ENCODE measurements around the gene TMEM150A. TPM values are rescaled to one million over a fixed set of nuclear protein-coding genes. Genes with fewer than 3 reads are reported as not detected.

Gene TMEM150A
- total and polyA plus RNA-seq, 2 of the 13 experiments (the other 11 are each of a cell fraction or from before 2014, with no cell fraction given), result 30.1 to 70.4 TPM

- TF ChIP-seq FOXM1 (CRISPR knock-in tag; IDR thresholded peaks at IDR 0.05) (no peak), ZNF256 (CRISPR knock-in tag; conservative IDR thresholded peaks at IDR 0.05) (no peak), ZBTB42 (CRISPR knock-in tag; IDR thresholded peaks at IDR 0.05) (no peak), HMG20A (CRISPR knock-in tag; IDR thresholded peaks at IDR 0.05; ENCODE audit: borderline replicate concordance) (no peak), ZNF841 (CRISPR knock-in tag; IDR thresholded peaks at IDR 0.05; ENCODE audit: borderline replicate concordance) (no peak), DMAP1 (CRISPR knock-in tag; IDR thresholded peaks at IDR 0.05) (no peak), NFYC (CRISPR knock-in tag; IDR thresholded peaks at IDR 0.05) (no peak), GATAD1 (CRISPR knock-in tag; IDR thresholded peaks at IDR 0.05) (no peak), E2F2 (CRISPR knock-in tag; IDR thresholded peaks at IDR 0.05; ENCODE audit: borderline replicate concordance) (0 out of 2 replicates have a peak, but pooled peaks have one; percentile 39)
- TF ChIP-seq, protein P1, sequence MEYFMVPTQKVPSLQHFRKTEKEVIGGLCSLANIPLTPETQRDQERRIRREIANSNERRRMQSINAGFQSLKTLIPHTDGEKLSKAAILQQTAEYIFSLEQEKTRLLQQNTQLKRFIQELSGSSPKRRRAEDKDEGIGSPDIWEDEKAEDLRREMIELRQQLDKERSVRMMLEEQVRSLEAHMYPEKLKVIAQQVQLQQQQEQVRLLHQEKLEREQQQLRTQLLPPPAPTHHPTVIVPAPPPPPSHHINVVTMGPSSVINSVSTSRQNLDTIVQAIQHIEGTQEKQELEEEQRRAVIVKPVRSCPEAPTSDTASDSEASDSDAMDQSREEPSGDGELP (IDR thresholded peaks at IDR 0.05; ENCODE audit: borderline replicate concordance, low read depth), result peak; percentile 26; the same call in 1 of the 2 replicates
- TF ChIP-seq, protein P2, sequence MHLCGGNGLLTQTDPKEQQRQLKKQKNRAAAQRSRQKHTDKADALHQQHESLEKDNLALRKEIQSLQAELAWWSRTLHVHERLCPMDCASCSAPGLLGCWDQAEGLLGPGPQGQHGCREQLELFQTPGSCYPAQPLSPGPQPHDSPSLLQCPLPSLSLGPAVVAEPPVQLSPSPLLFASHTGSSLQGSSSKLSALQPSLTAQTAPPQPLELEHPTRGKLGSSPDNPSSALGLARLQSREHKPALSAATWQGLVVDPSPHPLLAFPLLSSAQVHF (CRISPR knock-in tag; IDR thresholded peaks at IDR 0.05), result no peak
Measured at GRCh38 chr2:85579266-85579935, 23.1 kb downstream of the TMEM150A start (continued).
